Measurements from ENCODE around the gene CYBC1. TPM values are rescaled to one million over a fixed set of nuclear protein-coding genes. Genes with fewer than 3 reads are reported as not detected.

The CYBC1 gene
- total and polyA plus RNA-seq, 7 experiments from 2014 or later = 112 to 385 (median 181) TPM

DNA sequence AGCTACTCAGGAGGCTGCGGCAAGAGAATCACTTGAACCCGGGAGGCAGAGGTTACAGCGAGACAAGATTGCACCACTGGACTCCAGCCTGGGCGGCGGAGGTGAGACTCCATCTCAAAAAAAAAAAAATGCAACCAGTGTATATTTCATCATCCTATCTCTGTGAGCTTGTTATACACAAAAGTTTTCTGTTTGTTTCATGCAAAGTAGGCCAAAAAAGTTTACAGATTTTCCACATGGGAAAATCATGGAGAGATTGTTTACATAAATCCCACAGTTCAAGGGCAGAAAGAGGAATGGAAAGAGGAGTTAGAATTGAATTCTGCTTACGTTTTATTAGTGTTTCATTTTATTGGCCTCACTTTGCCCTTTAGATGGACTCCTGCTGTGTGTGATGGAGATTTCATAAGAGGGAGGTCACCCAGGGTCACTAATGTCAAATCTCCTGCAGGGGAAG, 32.7 kb upstream of the CYBC1 start:
- Mint-ChIP-seq H3K27me3 (no peaks in the 10 kb centered on the region), H3K27ac (no peak overlapping the region), H3K9me3 (peaks cover 0 to 1% (median 0%) of the 10 kb centered on the region in 11 donors), H3K36me3 (peaks cover 3 to 48% (median 13%) of the 10 kb centered on the region in 5 donors), H3K4me3 (no peak overlapping the region), H3K4me1 (peaks cover 0 to 42% (median 9%) of the 10 kb centered on the region in 7 donors)
- Histone ChIP-seq H3K9me3 (ENCODE audit: control insufficient read depth in 2 of 3, low read length in 3 of 3) (no peaks in the 10 kb centered on the region), H3K36me3 (ENCODE audit: control insufficient read depth in 2 of 3, insufficient read depth in 3 of 3, low read length in 3 of 3) (peaks cover 0 to 96% (median 16%) of the 10 kb centered on the region in 3 experiments), H3K27me3 (ENCODE audit: control insufficient read depth in 2 of 2, insufficient read depth in 2 of 2, low read length in 2 of 2) (no peaks in the 10 kb centered on the region), H3K4me3 (ENCODE audit: low read length) (no peak overlapping the region), H3K27ac (ENCODE audit: low read depth, low read length) (no peak overlapping the region), H3K4me1 (ENCODE audit: control insufficient read depth in 2 of 2, insufficient read depth in 2 of 2, low read length in 2 of 2) (peaks cover 0 to 7% of the 10 kb centered on the region in 2 donors)
- CTCF ChIA-PET = no interaction called here
- ATAC-seq = no peak
- intact Hi-C loops (cut with micrococcal nuclease) = no loop called here
- POLR2A ChIA-PET = no interaction called here
- no peak for DNase-seq

DNA sequence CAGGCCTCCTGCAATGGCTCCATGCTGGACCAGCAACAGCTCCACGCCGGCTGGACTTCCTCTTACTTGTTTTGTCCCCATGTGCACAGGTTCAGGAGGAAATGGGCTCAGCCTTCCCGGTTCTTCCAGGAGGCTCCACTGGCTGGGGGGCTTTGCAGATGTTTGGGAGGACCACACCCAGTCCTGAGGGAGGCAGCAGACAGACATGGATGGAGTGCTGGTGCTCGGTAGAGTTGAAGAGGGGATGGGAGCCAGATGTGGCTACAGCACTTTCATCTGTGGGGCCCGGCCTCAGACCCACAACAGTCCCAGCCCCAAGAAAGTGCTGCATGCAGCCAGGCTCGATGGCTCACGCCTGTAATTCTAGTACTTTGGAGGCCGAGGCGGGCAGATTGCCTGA, 29.8 kb upstream of the CYBC1 start:
- peaks cover 0 to 85% (median 16%) of the 10 kb centered on the region in 3 experiments for H3K36me3 ChIP-seq (ENCODE audit: control insufficient read depth in 2 of 3, insufficient read depth in 3 of 3, low read length in 3 of 3)
- H3K4me3 ChIP-seq (ENCODE audit: low read length) = no peak overlapping the region
- H3K27ac Mint-ChIP-seq = no peak overlapping the region
- H3K27me3 ChIP-seq (ENCODE audit: control insufficient read depth in 2 of 2, insufficient read depth in 2 of 2, low read length in 2 of 2) = no peaks in the 10 kb centered on the region
- no peaks in the 10 kb centered on the region for H3K4me1 ChIP-seq (ENCODE audit: control insufficient read depth in 2 of 2, insufficient read depth in 2 of 2, low read length in 2 of 2)
- DNase-seq (no peak), ATAC-seq (no peak)
- intact Hi-C loops (cut with micrococcal nuclease) = loop anchor here in 1 of 2 donors (2.0 kb wide), 1 partner anchor 70 kb away; no protein-coding TSS in a partner anchor
- H3K9me3 Mint-ChIP-seq = peaks cover 0 to 1% (median 0%) of the 10 kb centered on the region in 11 donors
- peaks cover 0 to 34% (median 2%) of the 10 kb centered on the region in 7 donors for H3K4me1 Mint-ChIP-seq
- no peak overlapping the region for H3K4me3 Mint-ChIP-seq
- no peaks in the 10 kb centered on the region for H3K27me3 Mint-ChIP-seq
- ChIA-PET POLR2A (interaction anchor here (1.8 kb wide), 1 partner anchor 22 kb away, joined by 5 read pairs; the partner anchor contains the start of gene NARF), CTCF (no interaction called here)
- H3K9me3 ChIP-seq (ENCODE audit: control insufficient read depth in 2 of 3, low read length in 3 of 3) = no peaks in the 10 kb centered on the region
- no peak overlapping the region for H3K27ac ChIP-seq (ENCODE audit: low read depth, low read length)
- H3K36me3 Mint-ChIP-seq = peaks cover 3 to 38% (median 13%) of the 10 kb centered on the region in 5 donors

DNA sequence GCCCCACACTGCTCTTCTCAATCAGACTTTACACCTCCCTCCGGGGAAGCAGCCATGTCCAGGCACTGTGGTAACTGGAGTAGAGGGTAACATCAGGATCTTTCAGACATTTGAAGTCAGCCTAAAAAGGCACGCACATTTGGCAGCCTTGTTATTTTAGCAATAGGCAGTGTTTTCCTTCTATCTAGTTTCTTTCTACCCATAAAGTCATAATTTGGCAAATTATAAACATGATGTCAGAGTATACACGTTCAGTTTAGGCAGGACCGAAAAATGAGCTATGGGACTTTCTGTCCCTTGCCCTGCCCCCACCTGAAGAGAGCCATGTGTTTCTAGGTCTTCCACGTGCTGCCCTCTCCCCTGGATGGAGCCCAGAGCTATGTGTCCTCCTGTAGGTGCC, 29.1 kb upstream of the CYBC1 start:
- no peak for DNase-seq
- H3K4me1 Mint-ChIP-seq = peaks cover 0 to 27% (median 2%) of the 10 kb centered on the region in 7 donors
- no peaks in the 10 kb centered on the region for H3K27me3 ChIP-seq (ENCODE audit: control insufficient read depth in 2 of 2, insufficient read depth in 2 of 2, low read length in 2 of 2)
- peaks cover 3 to 31% (median 10%) of the 10 kb centered on the region in 5 donors for H3K36me3 Mint-ChIP-seq
- H3K27ac ChIP-seq (ENCODE audit: low read depth, low read length) = no peak overlapping the region
- H3K9me3 ChIP-seq (ENCODE audit: control insufficient read depth in 2 of 3, low read length in 3 of 3) = no peaks in the 10 kb centered on the region
- intact Hi-C loops (cut with micrococcal nuclease) = loop anchor here in 1 of 2 donors (2.0 kb wide), 1 partner anchor 71 kb away; no protein-coding TSS in a partner anchor
- peaks cover 0 to 85% (median 13%) of the 10 kb centered on the region in 3 experiments for H3K36me3 ChIP-seq (ENCODE audit: control insufficient read depth in 2 of 3, insufficient read depth in 3 of 3, low read length in 3 of 3)
- ATAC-seq = no peak
- H3K27me3 Mint-ChIP-seq = no peaks in the 10 kb centered on the region
- ChIA-PET POLR2A (interaction anchor here (1.8 kb wide), 1 partner anchor 22 kb away, joined by 5 read pairs; the partner anchor contains the start of gene NARF), CTCF (no interaction called here)
- peaks cover 0 to 1% (median 0%) of the 10 kb centered on the region in 11 donors for H3K9me3 Mint-ChIP-seq
- H3K27ac Mint-ChIP-seq = peak overlapping the region in 4 of 9 donors; percentile 14 to 82 (median 32)
- H3K4me1 ChIP-seq (ENCODE audit: control insufficient read depth in 2 of 2, insufficient read depth in 2 of 2, low read length in 2 of 2) = no peaks in the 10 kb centered on the region
- H3K4me3 Mint-ChIP-seq = no peak overlapping the region
- H3K4me3 ChIP-seq (ENCODE audit: low read length) = no peak overlapping the region

DNA sequence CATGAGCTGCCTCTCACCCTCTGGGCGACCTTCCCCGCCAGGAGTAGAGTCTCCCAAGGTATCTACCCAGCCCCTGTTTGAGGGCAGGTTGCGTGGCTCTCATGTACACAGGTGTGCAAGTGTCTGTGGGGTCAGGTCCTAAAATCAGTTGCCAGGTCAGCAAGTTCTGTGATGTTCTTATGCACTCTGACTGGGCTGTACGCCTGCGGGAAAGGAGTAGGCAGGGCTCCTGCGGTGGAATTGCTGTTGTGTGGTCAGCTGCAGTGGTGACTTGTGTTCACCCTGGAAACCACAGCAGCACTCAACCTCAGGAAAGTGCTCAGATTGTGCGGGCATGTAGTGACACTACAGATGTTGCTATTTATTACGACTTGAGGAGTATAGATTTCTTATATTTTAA, 27.4 kb upstream of the CYBC1 start:
- Mint-ChIP-seq H3K27me3 (no peaks in the 10 kb centered on the region), H3K4me3 (peak overlapping the region in 1 of 10 donors; percentile 29), H3K27ac (peak overlapping the region in 3 of 9 donors; percentile 6 to 51 (median 38)), H3K4me1 (peaks cover 0 to 27% (median 2%) of the 10 kb centered on the region in 7 donors), H3K36me3 (peaks cover 3 to 27% (median 9%) of the 10 kb centered on the region in 5 donors), H3K9me3 (peaks cover 0 to 1% (median 0%) of the 10 kb centered on the region in 11 donors)
- H3K27me3 ChIP-seq (ENCODE audit: control insufficient read depth in 2 of 2, insufficient read depth in 2 of 2, low read length in 2 of 2) = no peaks in the 10 kb centered on the region
- H3K4me1 ChIP-seq (ENCODE audit: control insufficient read depth in 2 of 2, insufficient read depth in 2 of 2, low read length in 2 of 2) = no peaks in the 10 kb centered on the region
- H3K36me3 ChIP-seq (ENCODE audit: control insufficient read depth in 2 of 3, insufficient read depth in 3 of 3, low read length in 3 of 3) = peaks cover 0 to 78% (median 17%) of the 10 kb centered on the region in 3 experiments
- DNase-seq (no peak), ATAC-seq (no peak)
- H3K4me3 ChIP-seq (ENCODE audit: low read length) = no peak overlapping the region
- no peaks in the 10 kb centered on the region for H3K9me3 ChIP-seq (ENCODE audit: control insufficient read depth in 2 of 3, low read length in 3 of 3)
- intact Hi-C loops (cut with micrococcal nuclease) = no loop called here
- CTCF ChIA-PET = no interaction called here
- POLR2A ChIA-PET = no interaction called here
- H3K27ac ChIP-seq (ENCODE audit: low read depth, low read length) = no peak overlapping the region

DNA sequence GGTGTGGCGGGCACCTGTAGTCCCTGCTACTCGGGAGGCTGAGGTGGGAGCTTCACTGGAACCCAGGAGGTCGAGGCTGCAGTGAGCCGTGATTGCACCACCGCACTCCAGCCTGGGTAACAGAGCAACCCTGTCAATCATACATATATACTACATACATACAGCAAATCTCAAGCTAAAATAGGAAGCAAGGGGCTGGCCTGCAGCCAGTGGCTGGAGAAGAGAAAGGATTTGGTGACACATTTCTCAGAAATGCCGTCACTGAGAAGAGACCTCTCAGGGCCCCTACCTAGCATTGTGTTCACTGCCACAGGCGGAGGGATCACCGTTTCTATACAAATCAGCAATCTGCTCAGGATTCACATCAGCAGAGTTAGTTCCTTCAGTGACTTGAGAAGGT, 24.9 kb upstream of the CYBC1 start:
- Histone ChIP-seq H3K4me3 (ENCODE audit: low read length) (no peak overlapping the region), H3K4me1 (ENCODE audit: control insufficient read depth in 2 of 2, insufficient read depth in 2 of 2, low read length in 2 of 2) (no peaks in the 10 kb centered on the region), H3K9me3 (ENCODE audit: control insufficient read depth in 2 of 3, low read length in 3 of 3) (no peaks in the 10 kb centered on the region), H3K36me3 (ENCODE audit: control insufficient read depth in 2 of 3, insufficient read depth in 3 of 3, low read length in 3 of 3) (peaks cover 0 to 63% (median 10%) of the 10 kb centered on the region in 3 experiments), H3K27ac (ENCODE audit: low read depth, low read length) (no peak overlapping the region), H3K27me3 (ENCODE audit: control insufficient read depth in 2 of 2, insufficient read depth in 2 of 2, low read length in 2 of 2) (no peaks in the 10 kb centered on the region)
- Mint-ChIP-seq H3K4me3 (no peak overlapping the region), H3K27me3 (no peaks in the 10 kb centered on the region), H3K9me3 (peaks cover 0 to 1% (median 0%) of the 10 kb centered on the region in 11 donors), H3K27ac (no peak overlapping the region), H3K4me1 (peaks cover 0 to 22% (median 4%) of the 10 kb centered on the region in 7 donors), H3K36me3 (peaks cover 0 to 28% (median 7%) of the 10 kb centered on the region in 5 donors)
- intact Hi-C loops (cut with micrococcal nuclease) = no loop called here
- ChIA-PET CTCF (no interaction called here), POLR2A (no interaction called here)
- ATAC-seq (no peak), DNase-seq (no peak)

DNA sequence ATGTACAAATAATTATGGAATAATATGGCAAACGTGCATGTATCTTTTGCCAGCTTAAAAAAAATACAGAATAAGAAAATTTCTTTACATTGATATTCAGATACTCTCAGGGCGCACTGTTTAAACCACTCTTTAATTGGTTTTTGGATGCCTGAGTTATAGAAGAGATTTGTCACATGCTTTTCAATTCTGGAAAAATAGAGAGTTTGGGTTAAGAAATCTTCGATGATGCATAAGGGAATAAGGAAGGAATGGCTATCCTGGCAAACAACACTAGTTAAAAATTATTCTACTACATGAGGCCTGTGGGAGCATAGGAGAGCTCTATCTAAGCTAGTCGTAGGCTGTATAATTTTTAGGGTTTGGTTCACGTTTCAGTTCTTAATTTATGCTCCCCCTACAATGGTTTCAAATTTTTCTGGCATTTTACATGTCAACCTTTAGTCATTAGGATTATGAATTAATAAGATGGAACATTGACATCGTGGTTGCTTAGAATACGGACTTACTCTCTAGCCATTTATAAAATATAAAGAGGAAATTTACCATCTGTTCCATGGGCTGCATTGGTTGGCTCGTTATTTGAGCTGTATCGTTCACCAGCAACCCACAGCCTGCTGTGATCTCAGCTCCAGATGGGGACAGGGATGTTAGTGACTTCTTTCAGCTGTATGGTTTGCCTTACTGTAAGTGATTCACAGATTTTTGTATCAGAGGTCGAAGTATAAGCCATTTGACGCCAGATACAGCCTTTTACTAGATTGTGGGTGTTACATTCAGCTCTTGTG, 23.9 kb upstream of the CYBC1 start:
- Mint-ChIP-seq H3K4me1 (peaks cover 0 to 25% (median 4%) of the 10 kb centered on the region in 7 donors), H3K4me3 (no peak overlapping the region), H3K27me3 (no peaks in the 10 kb centered on the region), H3K9me3 (peaks cover 0 to 1% (median 0%) of the 10 kb centered on the region in 11 donors), H3K36me3 (peaks cover 3 to 29% (median 11%) of the 10 kb centered on the region in 5 donors), H3K27ac (peak overlapping the region in 1 of 9 donors; percentile 64)
- peaks cover 0 to 60% (median 10%) of the 10 kb centered on the region in 3 experiments for H3K36me3 ChIP-seq (ENCODE audit: control insufficient read depth in 2 of 3, insufficient read depth in 3 of 3, low read length in 3 of 3)
- POLR2A ChIA-PET = interaction anchor here (0.8 to 1.0 kb wide), 2 partner anchors 14 to 207 kb away, joined by 3 to 4 read pairs; no protein-coding TSS in a partner anchor
- no peak overlapping the region for H3K27ac ChIP-seq (ENCODE audit: low read depth, low read length)
- H3K4me3 ChIP-seq (ENCODE audit: low read length) = no peak overlapping the region
- no peaks in the 10 kb centered on the region for H3K4me1 ChIP-seq (ENCODE audit: control insufficient read depth in 2 of 2, insufficient read depth in 2 of 2, low read length in 2 of 2)
- CTCF ChIA-PET = no interaction called here
- DNase-seq (no peak), ATAC-seq (no peak)
- intact Hi-C loops (cut with micrococcal nuclease) = no loop called here
- no peaks in the 10 kb centered on the region for H3K27me3 ChIP-seq (ENCODE audit: control insufficient read depth in 2 of 2, insufficient read depth in 2 of 2, low read length in 2 of 2)
- no peaks in the 10 kb centered on the region for H3K9me3 ChIP-seq (ENCODE audit: control insufficient read depth in 2 of 3, low read length in 3 of 3)

All from naive thymus-derived CD4-positive, alpha-beta T cell (primary cell).